ENCODE data around the gene ACTR3C.

ACTR3C gene

DNA sequence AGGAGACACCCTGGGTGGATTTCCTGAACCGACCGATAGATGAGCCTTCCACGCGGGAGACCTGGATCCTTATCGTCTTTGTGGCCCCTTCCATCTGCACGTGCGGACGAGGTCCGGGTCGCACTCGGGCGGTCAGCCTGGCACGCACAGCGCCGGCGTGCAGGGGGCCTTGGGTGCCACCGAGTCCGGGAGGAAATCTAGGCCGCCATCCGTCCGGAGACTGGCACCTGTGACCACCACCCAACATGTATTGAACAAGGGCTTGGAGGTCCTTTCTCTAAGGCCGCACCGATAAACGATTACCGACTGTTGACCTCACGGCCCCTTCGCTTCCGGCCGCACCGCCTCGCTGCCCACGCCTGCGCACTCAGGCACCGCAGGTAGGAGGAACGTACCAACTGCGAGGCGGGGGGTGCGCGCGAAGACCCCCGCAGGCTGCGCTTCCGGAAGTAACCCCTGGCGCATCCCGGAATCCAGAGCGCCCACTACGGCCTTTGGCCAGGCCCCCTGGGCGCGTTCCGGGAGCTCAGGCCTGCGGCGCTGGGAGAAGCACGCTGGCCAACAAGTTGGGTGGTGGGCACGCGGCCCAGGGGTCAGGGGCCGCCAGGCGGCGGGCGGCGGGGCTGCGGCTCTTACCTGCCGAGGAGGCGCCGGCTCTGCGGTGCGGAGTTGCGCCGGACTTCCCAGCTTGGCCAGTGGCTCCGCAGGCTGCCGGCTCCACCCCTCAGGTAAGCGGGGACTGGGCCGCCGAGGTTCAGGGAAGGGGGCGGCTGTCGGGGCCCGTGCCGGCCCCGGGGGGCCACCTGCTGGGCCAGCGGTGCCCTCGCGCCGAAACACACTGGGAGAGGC, at the start of gene ACTR3C, which contains the start of gene LRRC61:
ACTR3C (minus strand) TSS at position 713 of the 849 bp plus-strand sequence. CDS start 28,249 bp downstream, outside the sequence.
LRRC61 (plus strand) TSS at position 523 of the 849 bp plus-strand sequence. CDS start 13,507 bp downstream, outside the sequence.
- no peak for DNase-seq

DNA sequence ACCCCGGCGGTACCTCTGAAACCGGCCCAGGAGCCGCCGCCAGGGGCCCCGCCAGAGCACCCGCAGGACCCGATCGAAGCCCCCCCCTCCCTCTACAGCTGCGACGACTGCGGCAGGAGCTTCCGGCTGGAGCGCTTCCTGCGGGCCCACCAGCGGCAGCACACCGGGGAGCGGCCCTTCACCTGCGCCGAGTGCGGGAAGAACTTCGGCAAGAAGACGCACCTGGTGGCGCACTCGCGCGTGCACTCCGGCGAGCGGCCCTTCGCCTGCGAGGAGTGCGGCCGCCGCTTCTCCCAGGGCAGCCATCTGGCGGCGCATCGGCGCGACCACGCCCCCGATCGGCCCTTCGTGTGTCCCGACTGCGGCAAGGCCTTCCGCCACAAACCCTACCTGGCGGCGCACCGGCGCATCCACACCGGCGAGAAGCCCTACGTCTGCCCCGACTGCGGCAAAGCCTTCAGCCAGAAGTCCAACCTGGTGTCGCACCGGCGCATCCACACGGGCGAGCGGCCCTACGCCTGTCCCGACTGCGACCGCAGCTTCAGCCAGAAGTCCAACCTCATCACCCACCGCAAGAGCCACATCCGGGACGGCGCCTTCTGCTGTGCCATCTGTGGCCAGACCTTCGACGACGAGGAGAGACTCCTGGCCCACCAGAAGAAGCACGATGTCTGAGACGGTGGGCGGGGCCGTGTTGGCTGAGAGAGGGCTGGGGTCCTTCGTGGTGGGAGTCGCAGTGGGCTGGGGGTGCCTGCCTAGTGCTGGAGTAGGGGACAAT, 49.1 kb upstream of the ACTR3C start:
- DNase-seq: no peak

DNA sequence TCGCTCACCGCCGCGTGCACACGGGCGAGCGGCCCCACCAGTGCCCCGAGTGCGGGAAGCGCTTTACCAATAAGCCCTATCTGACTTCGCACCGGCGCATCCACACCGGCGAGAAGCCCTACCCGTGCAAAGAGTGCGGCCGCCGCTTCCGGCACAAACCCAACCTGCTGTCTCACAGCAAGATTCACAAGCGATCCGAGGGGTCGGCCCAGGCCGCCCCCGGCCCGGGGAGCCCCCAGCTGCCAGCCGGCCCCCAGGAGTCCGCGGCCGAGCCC, 48.6 kb upstream of the ACTR3C start:
- DNase-seq: no peak

DNA sequence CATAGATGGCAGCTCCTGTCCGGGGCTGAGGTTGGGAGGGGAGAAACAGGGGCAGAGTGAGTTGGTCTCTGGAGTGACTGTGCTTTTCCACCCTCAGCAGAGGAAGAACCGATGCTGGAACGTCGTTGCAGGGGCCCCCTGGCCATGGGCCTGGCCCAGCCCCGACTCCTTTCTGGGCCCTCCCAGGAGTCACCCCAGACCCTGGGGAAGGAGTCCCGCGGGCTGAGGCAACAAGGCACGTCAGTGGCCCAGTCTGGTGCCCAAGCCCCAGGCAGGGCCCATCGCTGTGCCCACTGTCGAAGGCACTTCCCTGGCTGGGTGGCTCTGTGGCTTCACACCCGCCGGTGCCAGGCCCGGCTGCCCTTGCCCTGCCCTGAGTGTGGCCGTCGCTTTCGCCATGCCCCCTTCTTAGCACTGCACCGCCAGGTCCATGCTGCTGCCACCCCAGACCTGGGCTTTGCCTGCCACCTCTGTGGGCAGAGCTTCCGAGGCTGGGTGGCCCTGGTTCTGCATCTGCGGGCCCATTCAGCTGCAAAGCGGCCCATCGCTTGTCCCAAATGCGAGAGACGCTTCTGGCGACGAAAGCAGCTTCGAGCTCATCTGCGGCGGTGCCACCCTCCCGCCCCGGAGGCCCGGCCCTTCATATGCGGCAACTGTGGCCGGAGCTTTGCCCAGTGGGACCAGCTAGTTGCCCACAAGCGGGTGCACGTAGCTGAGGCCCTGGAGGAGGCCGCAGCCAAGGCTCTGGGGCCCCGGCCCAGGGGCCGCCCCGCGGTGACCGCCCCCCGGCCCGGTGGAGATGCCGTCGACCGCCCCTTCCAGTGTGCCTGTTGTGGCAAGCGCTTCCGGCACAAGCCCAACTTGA, 48.0 kb upstream of the ACTR3C start:
- no peak for DNase-seq

DNA sequence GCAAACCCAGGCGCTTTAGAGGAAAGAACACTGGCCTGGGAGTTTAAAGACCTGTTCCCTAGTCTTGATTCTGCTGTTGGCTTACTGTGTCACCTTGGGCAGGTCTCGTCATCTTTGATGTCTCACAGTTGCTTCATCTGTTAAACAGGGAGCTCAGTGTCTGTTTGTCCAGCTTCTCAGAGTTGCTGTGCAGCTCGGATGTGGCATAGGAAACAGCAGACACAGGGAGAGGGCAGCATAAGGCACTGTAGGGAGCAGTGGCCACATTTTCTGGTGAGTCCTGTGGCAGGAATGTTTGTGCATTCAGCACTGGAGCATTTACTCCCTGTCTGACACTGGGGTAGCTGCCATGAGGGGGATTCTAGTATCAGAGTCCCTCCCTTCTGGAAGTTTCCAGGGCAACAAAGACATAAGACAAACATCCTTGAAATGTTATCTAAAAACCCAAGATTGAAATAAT, 47.3 kb upstream of the ACTR3C start:
- no peak for DNase-seq

DNA sequence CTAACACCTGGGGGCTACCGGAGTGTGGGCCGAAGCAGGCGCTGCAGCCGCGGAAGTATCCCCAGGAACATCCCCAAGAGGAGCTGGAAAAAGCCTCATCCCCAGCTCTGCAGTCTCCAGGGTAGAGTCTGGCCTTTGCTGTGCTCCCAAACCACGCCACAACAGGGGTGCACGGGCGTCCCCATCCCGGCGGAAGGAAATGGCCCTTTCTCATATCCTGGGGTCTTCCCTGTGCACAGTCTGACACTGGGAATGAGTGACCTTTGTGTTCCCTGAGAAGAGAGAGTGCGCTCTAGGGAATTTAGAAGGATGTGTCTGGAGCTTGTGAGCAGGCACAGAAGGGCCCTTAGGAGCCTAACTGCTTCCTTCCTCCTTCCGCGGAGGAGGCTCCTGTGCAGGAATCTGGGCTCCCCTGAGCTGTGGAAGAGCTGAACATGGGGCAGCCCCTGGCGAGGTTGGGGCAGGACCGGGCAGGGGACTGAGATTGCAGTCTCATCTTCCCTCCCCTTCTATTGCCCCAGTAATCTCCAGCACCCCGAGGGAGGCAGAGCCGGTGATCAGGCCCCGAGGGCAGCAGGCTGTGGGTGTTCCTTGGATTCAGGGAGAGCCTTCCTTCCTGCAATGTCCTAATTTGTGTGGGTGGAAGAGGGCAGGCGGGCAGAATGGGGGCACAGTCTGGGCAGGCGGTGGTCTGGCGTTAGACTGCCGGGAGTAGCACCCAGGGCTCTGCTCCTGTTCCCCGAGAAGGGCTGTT, 46.6 kb upstream of the ACTR3C start:
- no peak for DNase-seq

DNA sequence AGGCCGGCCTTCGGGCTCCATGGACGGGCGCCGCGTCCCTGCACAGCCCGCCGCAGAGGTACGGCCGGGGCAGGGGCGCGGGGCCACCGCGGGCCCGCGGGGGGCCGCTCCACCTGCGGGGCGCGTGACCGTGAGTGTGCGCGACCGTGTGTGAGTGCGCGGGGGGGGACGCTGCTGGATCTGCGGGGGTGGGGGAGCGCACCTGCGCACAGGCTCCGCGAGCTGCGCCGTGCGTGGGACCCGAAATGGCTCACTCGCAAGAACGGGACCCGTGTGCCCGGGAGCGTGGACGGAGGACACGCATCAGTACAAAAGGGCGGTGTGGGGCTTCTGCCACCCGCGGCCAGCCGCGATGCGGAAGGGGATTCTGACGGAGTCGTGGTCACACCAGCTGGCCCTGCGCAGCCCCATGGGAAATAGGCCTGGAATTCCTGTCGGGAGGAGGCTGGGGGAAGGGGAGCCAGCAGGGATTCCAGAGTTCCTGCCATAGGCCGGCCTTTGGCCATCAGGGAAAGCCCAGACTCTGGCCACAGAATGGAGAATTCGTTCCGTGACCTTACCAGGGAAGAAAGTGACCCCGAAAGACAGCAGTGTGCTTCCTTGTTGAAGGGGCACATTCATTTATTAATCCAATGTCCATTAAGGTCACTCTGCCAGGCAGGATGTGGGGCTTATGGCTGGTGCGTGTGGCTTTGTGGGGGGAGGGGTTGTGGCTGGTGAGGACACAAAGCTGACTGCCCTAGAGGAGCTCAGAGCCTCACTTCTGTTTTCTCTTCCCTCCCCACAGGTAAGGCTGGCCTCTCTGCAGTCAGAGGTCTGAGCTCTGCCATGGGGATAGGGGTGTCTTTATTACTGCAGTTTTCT, 45.8 kb upstream of the ACTR3C start:
- peak; percentile 68 for DNase-seq

DNA sequence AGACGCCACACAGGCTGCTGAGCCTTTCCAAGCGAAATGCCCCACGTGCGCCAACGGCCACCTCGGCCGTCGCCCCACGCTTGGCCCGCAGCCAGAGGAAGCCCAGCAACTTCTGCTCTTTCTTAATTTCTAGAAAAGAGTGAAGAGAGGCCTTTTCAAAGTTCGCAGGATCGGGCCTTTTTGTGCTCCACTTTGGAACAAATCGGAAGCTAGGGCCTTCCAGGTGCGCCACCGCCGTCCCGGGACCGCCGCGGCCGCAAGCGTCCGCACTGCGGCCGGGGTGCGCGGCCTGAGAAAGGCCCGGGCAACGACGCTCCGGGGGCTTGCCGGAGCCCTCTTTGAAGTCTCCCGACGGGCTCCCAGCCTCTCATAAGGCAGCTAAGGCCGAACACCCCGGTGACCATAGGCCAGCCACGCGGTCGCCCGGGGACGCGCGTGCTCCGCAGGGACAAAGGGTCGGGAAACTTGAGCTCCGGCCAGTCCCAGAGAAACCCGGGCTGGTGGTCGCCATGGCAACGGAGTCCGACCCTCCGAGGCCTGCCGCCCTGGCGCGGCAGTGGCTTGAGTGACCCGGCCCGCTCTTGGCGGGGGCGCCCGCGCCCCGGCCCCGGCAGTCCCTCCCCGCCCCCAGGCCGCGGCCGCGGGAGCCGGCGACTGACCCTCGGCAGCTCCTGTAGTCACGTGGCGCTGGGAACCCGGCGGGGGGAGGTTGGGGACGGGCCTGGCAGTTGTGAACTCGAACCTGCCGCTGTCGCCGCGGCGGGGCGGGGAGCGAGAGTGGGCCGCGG, 44.9 kb upstream of the ACTR3C start, which contains the start of gene REPIN1:
REPIN1 (plus strand) TSS at position 727 of the 788 bp plus-strand sequence. CDS start 890 bp downstream, outside the sequence.
- peak; percentile 91 for DNase-seq

DNA sequence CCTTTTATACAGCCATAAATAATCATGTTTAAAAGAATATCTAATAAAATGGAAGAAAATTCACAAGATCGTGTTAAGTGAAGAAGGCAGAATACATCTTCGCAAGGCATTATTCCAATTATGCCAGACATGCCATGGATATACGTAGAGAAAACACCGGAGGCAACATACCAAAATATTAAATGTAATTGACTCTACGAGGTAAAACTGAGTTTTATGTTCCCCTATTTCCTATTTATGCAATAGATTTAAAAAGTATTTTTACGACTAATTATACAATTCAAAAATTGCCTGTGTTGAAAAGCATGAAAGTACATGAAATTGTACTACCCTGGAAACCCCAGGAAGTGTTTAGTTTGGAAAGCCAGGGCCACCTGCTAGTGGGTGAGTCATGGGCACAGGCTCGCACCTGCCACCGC, 44.3 kb upstream of the ACTR3C start:
- no peak for DNase-seq

DNA sequence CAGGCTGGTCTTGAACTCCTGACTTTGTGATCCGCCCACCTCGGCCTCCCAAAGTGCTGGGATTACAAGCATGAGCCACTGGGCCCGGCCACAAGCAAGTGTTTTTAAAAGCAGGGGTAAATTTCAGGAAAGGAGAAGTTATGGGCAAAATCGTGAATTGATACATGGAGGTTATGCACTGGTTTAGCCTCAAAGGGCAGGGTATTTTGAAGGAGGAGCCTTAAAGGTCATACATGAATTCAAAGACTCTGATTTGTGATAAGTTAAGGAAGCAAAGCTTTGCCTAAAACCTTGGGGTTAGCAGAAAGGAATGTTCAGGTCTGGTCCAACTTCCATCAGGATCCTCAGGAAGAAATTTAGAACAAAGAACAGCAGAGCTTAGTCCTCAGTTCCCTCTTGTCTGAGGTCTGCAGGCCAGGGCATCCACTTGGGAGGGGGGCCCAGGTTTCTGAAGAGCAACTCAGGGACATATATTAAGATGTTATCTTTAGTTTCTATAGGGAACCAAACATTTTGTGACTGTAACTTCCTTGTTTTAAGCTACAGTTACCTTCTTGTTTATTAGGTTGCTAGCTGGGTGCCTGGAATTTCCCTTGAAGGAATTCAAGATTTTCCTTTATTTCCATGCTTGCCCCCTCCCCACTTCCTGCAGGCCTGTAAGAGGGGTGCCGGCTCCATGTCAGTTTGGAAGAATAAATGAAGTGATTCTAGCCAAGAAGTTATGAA, 42.5 kb upstream of the ACTR3C start:
- no peak for DNase-seq

DNA sequence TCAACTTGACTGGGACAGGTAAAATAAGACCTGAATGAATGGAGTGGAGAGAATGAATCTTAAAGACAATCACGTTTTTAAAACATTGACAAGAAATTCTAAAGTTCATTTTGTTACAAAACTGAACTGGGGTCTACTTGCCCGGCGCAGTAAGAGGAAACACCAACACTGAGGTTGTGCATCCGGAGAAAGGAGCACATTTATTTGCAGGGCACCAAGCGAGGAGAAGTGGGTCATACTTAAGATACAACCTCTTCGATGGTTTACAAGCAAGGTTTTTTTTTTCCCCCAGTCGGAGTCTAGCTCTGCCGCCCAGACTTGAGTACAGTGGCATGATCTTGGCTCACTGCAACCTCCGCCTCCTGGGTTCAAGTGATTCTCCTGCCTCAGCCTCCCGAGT, 41.8 kb upstream of the ACTR3C start:
- DNase-seq: no peak

DNA sequence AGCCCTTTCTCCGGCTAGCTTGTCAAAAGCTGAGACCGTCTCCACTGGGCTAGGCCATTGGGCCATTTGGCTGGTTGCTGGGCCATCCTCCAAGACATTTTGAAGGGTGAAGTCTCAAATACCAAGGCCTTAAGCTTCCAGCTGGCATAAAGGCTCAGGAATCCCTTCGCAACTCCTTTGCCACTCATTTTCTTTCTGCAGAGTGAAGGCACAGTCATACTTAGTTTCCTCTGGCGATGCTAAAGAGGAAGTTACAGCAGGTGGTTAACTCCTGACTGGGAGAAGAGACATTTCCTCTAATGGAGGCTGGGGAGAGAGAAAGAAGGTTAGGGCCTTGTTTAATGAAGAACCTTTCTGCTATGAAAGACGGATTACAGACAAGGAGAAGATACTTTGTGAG, 40.5 kb upstream of the ACTR3C start:
- no peak for DNase-seq

DNA sequence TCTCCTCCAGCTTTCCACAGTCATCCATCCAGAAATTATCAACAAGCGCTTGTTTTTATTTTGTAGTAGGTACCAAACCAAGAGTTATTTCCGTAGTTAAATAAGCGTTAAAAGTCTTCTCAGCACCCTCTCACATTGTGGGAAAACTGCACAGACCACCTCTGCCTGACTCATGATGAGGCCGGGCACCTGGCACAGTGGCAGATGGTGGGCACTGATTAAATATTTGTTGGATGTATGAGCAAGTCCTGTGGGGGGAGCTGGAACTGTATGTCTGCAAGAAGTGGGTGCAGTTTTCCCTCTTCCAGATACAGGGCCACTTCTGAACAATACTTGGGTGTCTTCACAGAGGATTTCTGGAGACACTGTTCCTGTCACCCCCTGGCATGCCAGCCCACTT, 40.0 kb upstream of the ACTR3C start:
- DNase-seq: no peak

DNA sequence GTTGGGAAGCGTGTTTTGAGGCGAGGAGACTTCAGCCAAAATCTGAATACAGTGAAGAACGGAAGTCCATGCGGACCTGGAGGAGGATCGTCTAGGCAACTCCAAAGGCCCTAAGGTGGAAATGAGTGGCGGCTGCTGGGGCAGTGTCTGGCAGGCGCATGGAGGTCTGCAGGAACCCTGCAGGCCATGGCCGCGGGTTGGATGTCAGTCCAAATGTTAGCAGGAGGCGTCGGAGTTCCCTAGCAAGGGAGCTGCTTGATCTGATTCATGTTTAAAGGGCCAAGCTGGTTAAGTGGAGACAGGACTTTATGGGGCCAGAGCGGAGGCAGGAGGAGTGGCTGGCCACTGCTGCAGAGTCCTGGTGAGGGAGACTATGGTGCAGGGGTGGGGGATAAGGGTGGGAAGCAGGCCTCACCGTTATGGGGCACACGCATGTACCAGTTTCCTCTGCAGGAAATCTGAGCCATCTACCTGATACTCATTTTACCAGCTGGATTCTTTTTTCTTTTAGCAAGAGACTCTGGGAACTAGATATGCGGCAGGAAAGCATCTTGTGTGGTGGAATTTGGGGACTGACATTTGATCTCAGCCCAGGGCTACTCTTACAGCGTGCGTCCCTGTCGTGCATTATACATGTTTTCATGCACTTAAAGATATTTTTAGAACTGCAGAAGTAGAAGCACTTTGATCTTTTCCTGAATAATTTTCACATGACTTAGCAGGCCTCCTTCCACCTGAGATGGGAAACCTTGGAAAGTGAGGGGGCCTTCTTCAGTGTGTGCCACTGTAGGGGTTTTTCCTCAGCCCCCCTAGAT, 38.7 kb upstream of the ACTR3C start:
- DNase-seq: no peak

DNA sequence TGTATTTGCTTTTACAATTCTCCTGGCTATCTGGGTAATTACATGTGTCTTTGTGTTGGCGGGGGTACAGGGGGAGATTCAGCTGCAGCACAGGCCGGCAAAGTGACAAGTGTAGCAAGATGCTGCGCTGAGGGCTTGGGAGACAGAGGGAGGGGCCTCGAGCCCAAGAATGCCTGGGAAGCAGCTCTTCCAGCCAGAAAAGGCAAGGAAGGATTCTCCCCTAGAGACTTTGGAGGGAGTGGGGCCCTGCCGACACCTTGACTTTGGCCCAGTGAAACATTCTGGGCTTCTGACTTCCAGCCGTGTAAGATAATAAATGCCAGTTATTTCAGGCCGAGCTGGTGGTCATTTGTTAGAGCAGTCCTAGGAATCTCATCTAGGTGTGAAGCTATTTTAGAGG, 38.1 kb upstream of the ACTR3C start:
- no peak for DNase-seq

DNA sequence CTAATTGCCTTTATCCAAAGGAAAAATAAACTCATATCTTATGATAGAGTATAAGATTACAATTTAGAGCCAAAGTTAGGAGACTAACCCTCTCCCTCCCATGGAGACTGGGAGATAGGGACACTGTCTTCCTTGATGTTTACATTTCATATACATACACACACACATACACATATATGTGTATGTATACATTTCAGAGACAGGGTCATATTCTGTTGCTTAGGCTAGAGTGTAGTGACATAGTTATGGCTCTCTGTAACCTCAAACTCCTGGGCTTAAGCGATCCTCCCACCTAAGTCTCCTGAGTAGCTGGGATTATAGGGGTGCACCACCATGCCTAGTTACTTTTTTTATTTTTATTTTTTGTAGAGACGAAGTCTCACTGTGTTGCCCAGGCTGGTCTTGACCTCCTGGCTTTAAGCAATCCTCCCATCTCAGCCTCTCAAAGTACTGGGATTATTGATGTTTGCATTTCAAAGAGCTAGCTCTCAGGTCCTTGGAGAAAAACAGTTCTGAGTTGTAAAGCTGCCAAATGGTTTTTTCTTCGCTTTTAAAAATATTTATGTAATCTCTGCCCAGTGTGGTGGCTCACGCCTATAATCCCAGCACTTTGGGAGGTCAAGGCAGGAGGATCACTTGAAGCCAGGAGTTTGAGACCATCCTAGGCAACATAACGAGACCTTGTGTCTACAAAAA, 37.2 kb upstream of the ACTR3C start:
- DNase-seq: no peak

DNA sequence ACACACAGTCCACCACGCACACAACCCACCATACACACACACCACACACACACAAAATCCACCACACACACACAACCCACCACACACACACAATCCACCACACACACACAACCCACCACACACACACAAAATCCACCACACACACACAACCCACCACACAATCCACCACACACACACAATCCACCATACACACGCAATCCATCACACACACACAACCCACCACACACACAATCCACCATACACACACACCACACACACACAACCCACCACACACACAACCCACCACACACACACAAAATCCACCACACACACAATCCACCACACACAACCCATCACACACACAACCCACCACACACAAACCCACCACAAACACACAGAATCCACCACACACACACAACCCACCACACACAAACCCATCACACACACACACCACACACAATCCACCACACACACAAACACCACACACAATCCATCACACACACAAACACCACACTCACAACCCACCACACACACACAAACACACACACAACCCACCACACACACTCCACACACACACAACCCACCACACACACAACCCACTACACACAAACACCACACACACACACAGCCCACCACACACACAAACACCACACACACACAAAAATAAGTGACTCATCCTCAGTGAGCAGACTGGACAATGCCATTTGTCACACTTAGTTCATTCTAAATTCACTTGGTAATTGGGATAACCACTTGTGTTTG, 36.4 kb upstream of the ACTR3C start:
- DNase-seq: no peak

Measured in midbrain (tissue), 1 donor.